Suprapubic skin (tissue), 4 donors: ENCODE data around the gene IL17B.

ENCODE experiments used
- CTCF ChIP-seq, 2 donors: fragments of 200-600 bp in 1 of 2; fragments of 450-650 bp in 1 of 2; sonication (generic) in 1 of 2; IDR thresholded peaks; one replicate each; pipeline ENCODE4 v1.5.1; 2016 to 2019; ENCODE audit warnings: antibody characterized with exemption in 2 of 2, mild to moderate bottlenecking in 1 of 2, moderate library complexity in 1 of 2
- EP300 ChIP-seq: sonication (generic); formaldehyde crosslinking; IDR thresholded peaks from one replicate; pipeline ENCODE4 v1.6.1; 2017; ENCODE audit warnings: antibody characterized with exemption
- POLR2A ChIP-seq, 2 donors: fragments of 450-650 bp; IDR thresholded peaks; one replicate each; pipeline ENCODE4 v1.6.1; 2017; ENCODE audit warnings: antibody characterized with exemption in 2 of 2, mild to moderate bottlenecking in 2 of 2, moderate library complexity in 2 of 2
- POLR2AphosphoS5 ChIP-seq, 3 donors: sonication (generic); formaldehyde crosslinking; IDR thresholded peaks; one replicate each; pipeline ENCODE4 v1.6.1; 2017; ENCODE audit warnings: antibody characterized with exemption in 3 of 3

DNA sequence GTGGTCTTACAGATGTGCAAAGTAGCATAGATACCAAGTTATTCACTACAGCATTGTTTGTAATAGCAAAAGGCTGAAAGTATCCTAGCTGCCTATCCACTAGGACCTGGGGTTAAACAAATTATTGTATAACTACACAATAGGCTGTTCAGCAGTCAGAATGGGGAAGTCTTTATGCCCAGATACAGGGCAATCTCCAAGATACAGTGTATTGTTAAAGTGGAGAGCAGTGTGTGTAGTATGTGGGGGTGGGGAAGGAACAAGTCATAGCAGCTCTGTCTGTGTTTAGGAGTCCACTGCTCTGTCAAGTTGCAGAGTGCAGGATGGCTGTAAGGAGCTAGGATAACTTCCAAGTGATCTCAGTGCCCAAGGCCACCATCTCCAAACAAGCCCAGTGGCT, 15.7 kb downstream of the IL17B start:
- no peak for TF ChIP-seq CTCF (IDR thresholded peaks at IDR 0.05)
- TF ChIP-seq POLR2A (IDR thresholded peaks at IDR 0.05) = no peak
- no peak for TF ChIP-seq POLR2AphosphoS5 (IDR thresholded peaks at IDR 0.05)
- no peak for TF ChIP-seq EP300
